Measurements from ENCODE around the gene THPO.

- TF ChIP-seq POLR2A (IDR thresholded peaks at IDR 0.05; ENCODE audit: low read depth, low read length) (no peak), CTCF (IDR thresholded peaks at IDR 0.05; ENCODE audit: extremely low read depth in 1 of 2, insufficient read depth in 1 of 2, low read depth in 1 of 2, low read length in 2 of 2) (no peak), EZH2 (IDR thresholded peaks at IDR 0.05; ENCODE audit: borderline replicate concordance, low read depth, low read length, severe bottlenecking) (no peak), POLR2AphosphoS5 (IDR thresholded peaks at IDR 0.05; ENCODE audit: insufficient read depth, low read depth, low read length) (no peak), MYC (IDR thresholded peaks at IDR 0.05; ENCODE audit: low read depth, low read length) (no peak), JUN (IDR thresholded peaks at IDR 0.05; ENCODE audit: borderline replicate concordance, insufficient read depth, insufficient read length, low read depth) (no peak), FOS (IDR thresholded peaks at IDR 0.05; ENCODE audit: borderline replicate concordance, insufficient read depth, low read length) (no peak), GATA2 (IDR thresholded peaks at IDR 0.05; ENCODE audit: insufficient read depth, insufficient read length, low read depth, low read length) (no peak)
- TF ChIP-seq, protein P1, sequence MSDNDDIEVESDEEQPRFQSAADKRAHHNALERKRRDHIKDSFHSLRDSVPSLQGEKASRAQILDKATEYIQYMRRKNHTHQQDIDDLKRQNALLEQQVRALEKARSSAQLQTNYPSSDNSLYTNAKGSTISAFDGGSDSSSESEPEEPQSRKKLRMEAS (IDR thresholded peaks at IDR 0.05; ENCODE audit: insufficient read depth, insufficient read length) = no peak
Measured at GRCh38 chr3:184387174-184387714, 9.2 kb upstream of the THPO start.

Data from endothelial cell of umbilical vein (primary cell).